ENCODE measurements around the gene FANCF.

- no peak for TF ChIP-seq POLR2AphosphoS5 (IDR thresholded peaks at IDR 0.05; ENCODE audit: low read depth, low read length)
- no peak for TF ChIP-seq POLR2A (IDR thresholded peaks at IDR 0.05; ENCODE audit: low read depth, low read length)
- TF ChIP-seq TAF1 (IDR thresholded peaks at IDR 0.05; ENCODE audit: low read depth, low read length), result no peak
- no peak for TF ChIP-seq SPI1 (IDR thresholded peaks at IDR 0.05; ENCODE audit: low read depth, low read length)
- TF ChIP-seq POU2F2 (IDR thresholded peaks at IDR 0.05; ENCODE audit: low read depth, low read length), result no peak
These were observed 47.8 kb downstream of the FANCF start for GRCh38 chr11:22577854-22578253.
